PC-3 (cell line): ENCODE measurements around the gene RETREG2. TPM values are rescaled to one million over a fixed set of nuclear protein-coding genes. Genes with fewer than 3 reads are reported as not detected.

ENCODE experiments used
- ATAC-seq: fragments of 200-7000 bp; cut with Tn5 transposase; 2 replicates; pipeline ENCODE4 v1.9.1; 2020; ENCODE audit warnings: mild to moderate bottlenecking, moderate library complexity
- BruUV-seq: library from RNA; stranded (reverse); fragments of 400-500 nt; replicated peaks from 2 replicates; lab custom pipeline; 2021; lab: Mats Ljungman, UMichigan
- CTCF ChIA-PET: fragments of 300-600 bp; sonication (Branson Sonifier 250); formaldehyde crosslinking; loops from one replicate; lab custom pipeline; 2022; ENCODE audit warnings: antibody characterized with exemption; lab: Charles Lee
- POLR2A ChIA-PET: fragments of 300-600 bp; sonication (Branson Sonifier 250); formaldehyde crosslinking; loops from one replicate; lab custom pipeline; 2022; ENCODE audit warnings: antibody characterized with exemption; ENCODE audit not compliant: unreplicated experiment; lab: Charles Lee
- DNase-seq: peaks from one replicate; pipeline ENCODE4 v3.0.0-alpha.2; 2015
- H2AFZ ChIP-seq: fragments of 300-600 bp; sonication (generic); 2 replicates; pipeline ENCODE4 v1.6.0; 2016; ENCODE audit warnings: antibody characterized with exemption, low read length
- H3F3A ChIP-seq: fragments of 300-600 bp; sonication (generic); one replicate; pipeline ENCODE4 v1.6.0; 2017; ENCODE audit warnings: antibody characterized with exemption, low read length, control low read depth, mild to moderate bottlenecking; ENCODE audit not compliant: unreplicated experiment
- H3K27ac ChIP-seq: fragments of 300-600 bp; sonication (generic); 2 replicates; pipeline ENCODE4 v1.5.1; 2016; ENCODE audit warnings: mild to moderate bottlenecking, low read length
- H3K27me3 ChIP-seq: fragments of 300-600 bp; sonication (generic); 2 replicates; pipeline ENCODE4 v1.6.1; 2016; ENCODE audit warnings: low read length, mixed read lengths
- H3K36me3 ChIP-seq: fragments of 300-600 bp; sonication (generic); 2 replicates; pipeline ENCODE4 v1.6.1; 2016; ENCODE audit warnings: low read depth, mixed run types, low read length, mixed read lengths
- H3K4me1 ChIP-seq: fragments of 300-600 bp; sonication (generic); 2 replicates; pipeline ENCODE4 v1.5.1; 2016; ENCODE audit warnings: low read length; ENCODE audit not compliant: insufficient read depth
- H3K4me2 ChIP-seq: fragments of 300-600 bp; sonication (generic); 2 replicates; pipeline ENCODE4 v1.6.0; 2016; ENCODE audit warnings: low read length
- H3K4me3 ChIP-seq: fragments of 300-600 bp; sonication (generic); 2 replicates; pipeline ENCODE4 v1.5.1; 2016; ENCODE audit warnings: mild to moderate bottlenecking, low read length, mixed read lengths
- H3K79me2 ChIP-seq: fragments of 300-600 bp; sonication (generic); 2 replicates; pipeline ENCODE4 v1.6.1; 2017; ENCODE audit warnings: low read length, mixed read lengths
- H3K9ac ChIP-seq: fragments of 300-600 bp; sonication (generic); 2 replicates; pipeline ENCODE4 v1.6.0; 2016; ENCODE audit warnings: mild to moderate bottlenecking, low read length
- H3K9me2 ChIP-seq: fragments of 300-600 bp; sonication (generic); replicated peaks from 2 replicates; pipeline ENCODE4 v1.6.1; 2016; ENCODE audit warnings: mixed run types, low read length, mixed read lengths
- H3K9me3 ChIP-seq: fragments of 300-600 bp; sonication (generic); 2 replicates; pipeline ENCODE4 v1.6.1; 2016; ENCODE audit warnings: low read length, mixed read lengths
- H4K20me1 ChIP-seq: fragments of 300-600 bp; sonication (generic); 2 replicates; pipeline ENCODE4 v1.6.1; 2016; ENCODE audit warnings: low read length, mixed read lengths
- EZH2 ChIP-seq: fragments of 300-600 bp; sonication (generic); IDR thresholded peaks from one replicate; pipeline ENCODE4 v1.6.1; 2017; ENCODE audit warnings: antibody characterized with exemption, mild to moderate bottlenecking, low read length; ENCODE audit not compliant: unreplicated experiment
- EZH2phosphoT487 ChIP-seq: fragments of 300-600 bp; sonication (generic); IDR thresholded peaks from 2 replicates; pipeline ENCODE4 v1.6.1; 2018; ENCODE audit warnings: mild to moderate bottlenecking, antibody characterized with exemption, low read length, borderline replicate concordance
- intact Hi-C: fragments of 100-400 bp; cut with micrococcal nuclease; formaldehyde crosslinking; loops from 2 replicates; pipeline ENCODE4 v1.9.0; 2023
- total RNA-seq: library from RNA; depleted of rRNA; stranded (reverse); fragments of >200 nt; gene quantifications from 2 replicates; pipeline ENCODE4 v1.2.3, GENCODE V29; 2014
- TF ChIP-seq, protein P1 (sequence below): fragments of 300-600 bp; sonication (generic); conservative IDR thresholded peaks from 2 replicates; pipeline ENCODE4 v1.5.1; 2017; ENCODE audit warnings: antibody characterized with exemption, low read depth, mild to moderate bottlenecking, low read length

Gene RETREG2
- total RNA-seq, 1 experiment from 2014 or later = 61.0 TPM

- H3F3A ChIP-seq = no peaks in the 10 kb centered on the region
- peak within 1 kb of the TSS; percentile 84 for H3K4me2 ChIP-seq
- TF ChIP-seq, protein P1, sequence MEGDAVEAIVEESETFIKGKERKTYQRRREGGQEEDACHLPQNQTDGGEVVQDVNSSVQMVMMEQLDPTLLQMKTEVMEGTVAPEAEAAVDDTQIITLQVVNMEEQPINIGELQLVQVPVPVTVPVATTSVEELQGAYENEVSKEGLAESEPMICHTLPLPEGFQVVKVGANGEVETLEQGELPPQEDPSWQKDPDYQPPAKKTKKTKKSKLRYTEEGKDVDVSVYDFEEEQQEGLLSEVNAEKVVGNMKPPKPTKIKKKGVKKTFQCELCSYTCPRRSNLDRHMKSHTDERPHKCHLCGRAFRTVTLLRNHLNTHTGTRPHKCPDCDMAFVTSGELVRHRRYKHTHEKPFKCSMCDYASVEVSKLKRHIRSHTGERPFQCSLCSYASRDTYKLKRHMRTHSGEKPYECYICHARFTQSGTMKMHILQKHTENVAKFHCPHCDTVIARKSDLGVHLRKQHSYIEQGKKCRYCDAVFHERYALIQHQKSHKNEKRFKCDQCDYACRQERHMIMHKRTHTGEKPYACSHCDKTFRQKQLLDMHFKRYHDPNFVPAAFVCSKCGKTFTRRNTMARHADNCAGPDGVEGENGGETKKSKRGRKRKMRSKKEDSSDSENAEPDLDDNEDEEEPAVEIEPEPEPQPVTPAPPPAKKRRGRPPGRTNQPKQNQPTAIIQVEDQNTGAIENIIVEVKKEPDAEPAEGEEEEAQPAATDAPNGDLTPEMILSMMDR = peak; percentile 90
- TF ChIP-seq EZH2 (no peak), EZH2phosphoT487 (no peak)
- H3K4me1 ChIP-seq = peaks cover 26% of the 10 kb centered on the region
- no peaks in the 10 kb centered on the region for H3K9me2 ChIP-seq
- no peaks in the 10 kb centered on the region for H4K20me1 ChIP-seq
- H3K9ac ChIP-seq = peak within 1 kb of the TSS; percentile 83
- POLR2A ChIA-PET = no interaction called here
- DNase-seq (peak; percentile 92), ATAC-seq (peak; percentile 91)
- H3K36me3 ChIP-seq = no peaks in the 10 kb centered on the region
- CTCF ChIA-PET = interaction anchor here (0.6 to 0.9 kb wide), 4 partner anchors 81 to 150 kb away, joined by 3 to 4 read pairs (median 4); no protein-coding TSS in a partner anchor
- no TSS peak for BruUV-seq
- H3K4me3 ChIP-seq = peak within 1 kb of the TSS; percentile 79
- H3K27me3 ChIP-seq = no peaks in the 10 kb centered on the region
- no peaks in the 10 kb centered on the region for H3K9me3 ChIP-seq
- intact Hi-C loops = loop anchor here (1.0 to 10.0 kb wide), 7 partner anchors 11 to 224 kb away; partner anchors contain the start of genes CNPPD1, DNAJB2 and DNPEP
- peak within 1 kb of the TSS; percentile 62 for H3K27ac ChIP-seq
- H3K79me2 ChIP-seq = 0 out of 2 replicates have a peak, but pooled peaks cover 4% of the 10 kb centered on the region
- peak within 1 kb of the TSS; percentile 85 for H2AFZ ChIP-seq
These were observed 17.7 kb upstream of the RETREG2 start, which contains the start of gene NHEJ1 for GRCh38 chr2:219160186-219161017. Gene NHEJ1, minus strand, starts transcription at chr2:219160815. Its CDS starts 2,453 bp downstream, at chr2:219158362.

- BruUV-seq = no TSS peak
- peaks cover 26% of the 10 kb centered on the region for H3K4me1 ChIP-seq
- ChIA-PET POLR2A (no interaction called here), CTCF (no interaction called here)
- H3K27ac ChIP-seq = 0 out of 2 replicates have a peak overlapping the region, but pooled peaks have one; percentile 62
- no peaks in the 10 kb centered on the region for H3F3A ChIP-seq
- no peaks in the 10 kb centered on the region for H3K9me3 ChIP-seq
- 0 out of 2 replicates have a peak, but pooled peaks cover 4% of the 10 kb centered on the region for H3K79me2 ChIP-seq
- peak overlapping the region; percentile 85 for H2AFZ ChIP-seq
- H3K36me3 ChIP-seq = no peaks in the 10 kb centered on the region
- H3K9me2 ChIP-seq = no peaks in the 10 kb centered on the region
- peak overlapping the region; percentile 79 for H3K4me3 ChIP-seq
- ATAC-seq (no peak), DNase-seq (no peak)
- H3K9ac ChIP-seq = peak overlapping the region; percentile 83; the same call in 1 of the 2 replicates
- no peaks in the 10 kb centered on the region for H3K27me3 ChIP-seq
- TF ChIP-seq EZH2 = no peak
- TF ChIP-seq, protein P1 = no peak
- no peak for TF ChIP-seq EZH2phosphoT487
- peak overlapping the region; percentile 84 for H3K4me2 ChIP-seq
- intact Hi-C loops = loop anchor here (10.0 kb wide), 1 partner anchor 224 kb away; the partner anchor contains the start of gene DNPEP
- H4K20me1 ChIP-seq = no peaks in the 10 kb centered on the region
These were observed 17.0 kb upstream of the RETREG2 start for GRCh38 chr2:219161097-219161496.
